Hepatocyte (in vitro differentiated cells): ENCODE measurements around the gene RHAG. TPM values are rescaled to one million over a fixed set of nuclear protein-coding genes. Genes with fewer than 3 reads are reported as not detected.
"Not testable (repeated sequence)": the region's sequence is repeated elsewhere in the genome, so short reads cannot be mapped to it uniquely, and the experiment has no call there.

Experiments
- DNase-seq: peaks from one replicate; pipeline ENCODE4 v3.0.0-alpha.2; 2016; ENCODE audit warnings: low spot score
- H2AFZ ChIP-seq: fragments of 200-600 bp; sonication (generic); 2 replicates; pipeline ENCODE4 v1.6.0; 2016; ENCODE audit warnings: antibody characterized with exemption, mild to moderate bottlenecking
- H3K27ac ChIP-seq: fragments of 200-600 bp; sonication (generic); 2 replicates; pipeline ENCODE4 v1.5.1; 2016; ENCODE audit warnings: mild to moderate bottlenecking
- H3K27me3 ChIP-seq: fragments of 200-600 bp; sonication (generic); 2 replicates; pipeline ENCODE4 v1.6.1; 2016
- H3K36me3 ChIP-seq: fragments of 200-600 bp; sonication (generic); replicated peaks from 2 replicates; pipeline ENCODE4 v1.5.1; 2016; ENCODE audit warnings: low read depth; ENCODE audit not compliant: insufficient read depth
- H3K4me1 ChIP-seq: fragments of 200-600 bp; sonication (generic); 2 replicates; pipeline ENCODE4 v1.5.1; 2016; ENCODE audit warnings: mild to moderate bottlenecking, moderate library complexity; ENCODE audit not compliant: insufficient read depth
- H3K4me2 ChIP-seq: fragments of 200-600 bp; sonication (generic); 2 replicates; pipeline ENCODE4 v1.6.0; 2016
- H3K4me3 ChIP-seq: fragments of 200-600 bp; sonication (generic); 2 replicates; pipeline ENCODE4 v1.5.1; 2016; ENCODE audit warnings: mild to moderate bottlenecking
- H3K79me2 ChIP-seq: fragments of 200-600 bp; sonication (generic); 2 replicates; pipeline ENCODE4 v1.6.0; 2017; ENCODE audit warnings: mild to moderate bottlenecking
- H3K9me2 ChIP-seq: fragments of 200-600 bp; sonication (generic); replicated peaks from 2 replicates; pipeline ENCODE4 v1.6.0; 2017; ENCODE audit warnings: mild to moderate bottlenecking; ENCODE audit not compliant: insufficient read depth
- H3K9me3 ChIP-seq: fragments of 200-600 bp; sonication (generic); 2 replicates; pipeline ENCODE4 v1.5.1; 2016; ENCODE audit warnings: low read depth, mild to moderate bottlenecking
- H4K20me1 ChIP-seq: fragments of 200-600 bp; sonication (generic); 2 replicates; pipeline ENCODE4 v1.6.0; 2016; ENCODE audit warnings: mild to moderate bottlenecking; ENCODE audit not compliant: insufficient read depth, poor library complexity, severe bottlenecking
- EZH2 ChIP-seq: fragments of 200-600 bp; sonication (generic); IDR thresholded peaks from 2 replicates; pipeline ENCODE4 v1.6.1; 2016; ENCODE audit warnings: antibody characterized with exemption, mild to moderate bottlenecking, borderline replicate concordance
- EZH2phosphoT487 ChIP-seq: fragments of 200-600 bp; sonication (generic); IDR thresholded peaks from one replicate; pipeline ENCODE4 v1.6.1; 2018; ENCODE audit warnings: antibody characterized with exemption, mild to moderate bottlenecking, low read depth, moderate library complexity; ENCODE audit not compliant: unreplicated experiment, severe bottlenecking
- WGBS: methylation state at CpG from one replicate; pipeline ENCODE4 v1.1.6; 2016; ENCODE audit warnings: low lambda C conversion rate; ENCODE audit errors: missing lambda C conversion rate; 5-methylcytosine and 5-hydroxymethylcytosine counted together
- polyA plus RNA-seq: library from polyadenylated mRNA; unstranded; fragments of >200 nt; fragmentation: Nextera tagmentation; extraction: Ambion mirVana; gene quantifications from 2 replicates; pipeline ENCODE4 v1.2.1, GENCODE V29; 2016
- total RNA-seq: library from RNA; depleted of rRNA; stranded (reverse); fragments of >200 nt; gene quantifications from 2 replicates; pipeline ENCODE4 v1.2.3, GENCODE V29; 2014
- TF ChIP-seq, protein P1 (sequence below): fragments of 200-600 bp; sonication (generic); IDR thresholded peaks from 2 replicates; pipeline ENCODE4 v1.5.1; 2016; ENCODE audit warnings: antibody characterized with exemption, mild to moderate bottlenecking; ENCODE audit not compliant: poor library complexity

The RHAG gene
- total and polyA plus RNA-seq, 2 experiments from 2014 or later, result not detected

DNA sequence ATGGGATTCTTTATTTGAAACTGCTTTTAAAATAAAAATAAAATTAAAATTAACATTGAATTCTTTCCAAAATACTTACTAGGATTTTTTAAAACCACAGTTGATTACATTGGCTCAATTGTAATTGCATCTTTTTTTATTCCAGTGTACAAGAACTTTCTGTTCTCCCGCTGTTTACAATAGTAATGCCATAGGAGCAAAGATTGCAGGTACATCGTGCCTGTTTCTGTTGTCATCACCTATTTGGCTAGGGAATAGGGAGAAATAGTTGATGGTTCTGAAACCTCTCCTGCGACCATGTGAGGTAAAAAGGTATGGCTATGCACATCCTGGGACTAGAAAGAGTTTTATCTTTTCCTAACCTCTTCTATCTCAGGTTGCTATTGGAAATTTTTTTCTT, 28.2 kb upstream of the RHAG start:
- Histone ChIP-seq H3K79me2 (no peaks in the 10 kb centered on the region), H4K20me1 (no peaks in the 10 kb centered on the region), H3K36me3 (peaks cover 3% of the 10 kb centered on the region), H3K4me3 (no peak overlapping the region), H3K4me2 (no peak overlapping the region), H3K4me1 (peaks cover 8% of the 10 kb centered on the region), H3K9me2 (no peaks in the 10 kb centered on the region), H3K27me3 (no peaks in the 10 kb centered on the region), H3K9me3 (no peaks in the 10 kb centered on the region), H2AFZ (no peak overlapping the region), H3K27ac (no peak overlapping the region)
- 80% methylated on average over 3 of the region's 3 CpGs for WGBS
- TF ChIP-seq, protein P1, sequence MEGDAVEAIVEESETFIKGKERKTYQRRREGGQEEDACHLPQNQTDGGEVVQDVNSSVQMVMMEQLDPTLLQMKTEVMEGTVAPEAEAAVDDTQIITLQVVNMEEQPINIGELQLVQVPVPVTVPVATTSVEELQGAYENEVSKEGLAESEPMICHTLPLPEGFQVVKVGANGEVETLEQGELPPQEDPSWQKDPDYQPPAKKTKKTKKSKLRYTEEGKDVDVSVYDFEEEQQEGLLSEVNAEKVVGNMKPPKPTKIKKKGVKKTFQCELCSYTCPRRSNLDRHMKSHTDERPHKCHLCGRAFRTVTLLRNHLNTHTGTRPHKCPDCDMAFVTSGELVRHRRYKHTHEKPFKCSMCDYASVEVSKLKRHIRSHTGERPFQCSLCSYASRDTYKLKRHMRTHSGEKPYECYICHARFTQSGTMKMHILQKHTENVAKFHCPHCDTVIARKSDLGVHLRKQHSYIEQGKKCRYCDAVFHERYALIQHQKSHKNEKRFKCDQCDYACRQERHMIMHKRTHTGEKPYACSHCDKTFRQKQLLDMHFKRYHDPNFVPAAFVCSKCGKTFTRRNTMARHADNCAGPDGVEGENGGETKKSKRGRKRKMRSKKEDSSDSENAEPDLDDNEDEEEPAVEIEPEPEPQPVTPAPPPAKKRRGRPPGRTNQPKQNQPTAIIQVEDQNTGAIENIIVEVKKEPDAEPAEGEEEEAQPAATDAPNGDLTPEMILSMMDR, result no peak
- no peak for TF ChIP-seq EZH2
- no peak for TF ChIP-seq EZH2phosphoT487
- DNase-seq, result no peak

DNA sequence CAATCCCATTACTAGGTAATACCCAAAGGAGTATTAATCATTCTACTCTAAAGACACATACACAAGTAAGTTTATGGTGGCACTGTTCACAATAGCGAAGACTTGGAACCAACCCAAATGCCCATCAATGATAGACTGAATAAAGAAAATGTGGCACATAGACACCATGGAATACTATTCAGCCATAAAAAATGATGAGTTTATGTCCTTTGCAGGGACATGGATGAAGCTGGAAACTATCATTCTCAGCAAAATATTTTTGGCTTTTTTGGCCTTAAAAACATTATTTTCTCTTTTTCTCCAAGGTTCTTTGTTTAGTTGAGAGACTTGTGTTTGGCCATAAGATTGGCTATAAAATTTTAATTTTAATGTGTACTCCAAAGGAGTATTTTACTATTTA, 27.4 kb upstream of the RHAG start:
- not testable (repeated sequence) for H3K4me2 ChIP-seq, H3K36me3 ChIP-seq, H3K27me3 ChIP-seq, H4K20me1 ChIP-seq, H3K4me1 ChIP-seq, H3K9me3 ChIP-seq, H3K79me2 ChIP-seq, H3K4me3 ChIP-seq, H3K9me2 ChIP-seq, H2AFZ ChIP-seq, DNase-seq, H3K27ac ChIP-seq
- WGBS, result 96% methylated on average over 1 of the region's 1 CpG

DNA sequence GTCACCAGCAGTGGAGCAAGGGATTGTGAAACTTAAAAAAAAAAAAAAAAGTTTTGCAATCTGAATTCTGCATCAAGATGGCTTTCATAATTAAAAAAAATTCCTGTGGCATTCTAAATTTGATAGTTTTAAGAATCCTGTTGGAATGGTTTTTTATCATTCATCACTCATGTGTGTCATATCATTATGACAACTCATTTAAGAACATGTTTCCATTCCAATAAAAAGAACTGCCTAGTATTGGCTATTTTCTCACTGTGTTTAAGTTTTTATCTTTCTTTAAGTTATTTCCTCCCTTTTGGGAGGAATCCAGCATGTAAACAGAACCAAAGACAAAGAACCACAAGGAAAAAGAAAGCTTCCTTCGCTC, 26.2 kb upstream of the RHAG start:
- Histone ChIP-seq H2AFZ (no peak overlapping the region), H3K9me3 (no peaks in the 10 kb centered on the region), H3K4me2 (peak overlapping the region; percentile 14), H3K27ac (no peak overlapping the region), H3K4me1 (peaks cover 3% of the 10 kb centered on the region), H3K36me3 (no peaks in the 10 kb centered on the region), H3K27me3 (no peaks in the 10 kb centered on the region), H3K4me3 (no peak overlapping the region), H4K20me1 (no peaks in the 10 kb centered on the region), H3K9me2 (no peaks in the 10 kb centered on the region), H3K79me2 (no peaks in the 10 kb centered on the region)
- no peak for TF ChIP-seq EZH2
- TF ChIP-seq, protein P1, result no peak
- TF ChIP-seq EZH2phosphoT487, result no peak
- WGBS, result 50% methylated on average over 1 of the region's 1 CpG
- no peak for DNase-seq

DNA sequence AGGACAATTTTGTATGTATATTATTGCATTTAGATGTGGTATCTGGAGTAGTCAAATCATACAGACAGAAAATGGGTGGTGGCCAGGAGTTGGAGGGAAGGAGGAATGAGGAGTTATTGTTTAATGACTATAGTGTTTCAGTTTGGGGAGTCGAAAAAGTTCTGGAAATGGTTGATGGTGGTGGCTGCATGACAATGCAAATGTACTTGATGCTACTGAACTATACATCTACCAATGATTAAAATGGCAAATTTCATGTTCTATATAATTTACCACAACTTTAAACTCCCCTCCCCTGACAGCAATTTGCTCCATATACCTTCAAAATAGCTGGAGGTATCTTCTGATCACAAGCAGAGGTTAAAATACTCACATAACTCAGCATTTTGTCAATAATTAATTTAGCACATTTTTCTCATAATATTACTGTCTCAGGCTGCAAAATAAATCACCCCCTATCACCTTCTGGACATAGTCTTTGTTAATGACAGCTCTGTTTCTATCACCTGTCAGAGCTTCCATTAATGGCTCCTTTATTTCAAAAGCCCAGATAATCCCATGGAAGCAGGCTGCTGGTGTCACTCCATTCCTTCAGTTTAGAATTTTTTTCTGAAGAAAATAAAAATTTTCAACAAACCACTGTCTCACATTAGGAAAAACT, 25.7 kb upstream of the RHAG start:
- Histone ChIP-seq H3K27ac (no peak overlapping the region), H3K27me3 (no peaks in the 10 kb centered on the region), H3K4me1 (no peaks in the 10 kb centered on the region), H3K4me2 (peak overlapping the region; percentile 14), H4K20me1 (no peaks in the 10 kb centered on the region), H3K9me3 (no peaks in the 10 kb centered on the region), H2AFZ (no peak overlapping the region), H3K4me3 (no peak overlapping the region), H3K9me2 (no peaks in the 10 kb centered on the region), H3K79me2 (no peaks in the 10 kb centered on the region), H3K36me3 (no peaks in the 10 kb centered on the region)
- DNase-seq, result no peak
- TF ChIP-seq EZH2, result no peak
- no peak for TF ChIP-seq EZH2phosphoT487
- WGBS, result 100% methylated on average over 1 of the region's 1 CpG
